CD4-positive, alpha-beta T cell treated with Interferon gamma for 1 hour (primary cell): ENCODE data around the gene PXDN.
"Not testable (repeated sequence)": the region's sequence is repeated elsewhere in the genome, so short reads cannot be mapped to it uniquely, and the experiment has no call there.

Source experiments
- DNase-seq: peaks from one replicate; pipeline ENCODE4 v3.0.0-alpha.2; 2020

Gene PXDN

GRCh38 chr2:1740716-1741589 lies 3.4 kb downstream of the PXDN start:
- no peak for DNase-seq

- no peak for DNase-seq
Observed at GRCh38 chr2:1739961-1740715, 4.2 kb downstream of the PXDN start.

GRCh38 chr2:1739322-1739957 lies 4.9 kb downstream of the PXDN start:
- DNase-seq, result no peak

GRCh38 chr2:1738646-1739302 lies 5.5 kb downstream of the PXDN start:
- no peak for DNase-seq

GRCh38 chr2:1738163-1738562 lies 6.2 kb downstream of the PXDN start:
- DNase-seq, result no peak

GRCh38 chr2:1736997-1737480 lies 7.3 kb downstream of the PXDN start:
- DNase-seq, result no peak

GRCh38 chr2:1736045-1736444 lies 8.3 kb downstream of the PXDN start:
- DNase-seq, result no peak

- DNase-seq, result not testable (repeated sequence)
Observed at GRCh38 chr2:1733298-1733697, 11.0 kb downstream of the PXDN start.

- no peak for DNase-seq
Observed at GRCh38 chr2:1731963-1732768, 12.1 kb downstream of the PXDN start.

GRCh38 chr2:1731447-1731962 lies 12.8 kb downstream of the PXDN start:
- no peak for DNase-seq

GRCh38 chr2:1730015-1730927 lies 14.0 kb downstream of the PXDN start:
- no peak for DNase-seq

GRCh38 chr2:1729242-1729641 lies 15.1 kb downstream of the PXDN start:
- no peak for DNase-seq

- DNase-seq, result no peak
Observed at GRCh38 chr2:1728821-1729220, 15.5 kb downstream of the PXDN start.

GRCh38 chr2:1727796-1728474 lies 16.4 kb downstream of the PXDN start:
- no peak for DNase-seq

- no peak for DNase-seq
Observed at GRCh38 chr2:1727101-1727771, 17.1 kb downstream of the PXDN start.

- DNase-seq, result no peak
Observed at GRCh38 chr2:1726558-1726957, 17.8 kb downstream of the PXDN start.

- DNase-seq, result not testable (repeated sequence)
Observed at GRCh38 chr2:1724351-1724750, 20.0 kb downstream of the PXDN start.

- DNase-seq, result no peak
Observed at GRCh38 chr2:1723397-1724042, 20.8 kb downstream of the PXDN start.

- no peak for DNase-seq
Observed at GRCh38 chr2:1722692-1723091, 21.6 kb downstream of the PXDN start.
